ENCODE results near the gene ITGA1. TPM values are rescaled to one million over a fixed set of nuclear protein-coding genes. Genes with fewer than 3 reads are reported as not detected.
A peak's percentile ranks its signal among the peaks of the same experiment; 100 is the strongest.

Gene ITGA1
- total RNA-seq, 1 experiment from 2014 or later: 1.6 TPM

GRCh38 chr5:52997424-52997823 is 209.7 kb downstream of the ITGA1 start:
- ChIA-PET CTCF (interaction anchor here (0.7 kb wide), 1 partner anchor 38 kb away, joined by 3 read pairs; no protein-coding TSS in a partner anchor), POLR2A (interaction anchor here (0.6 kb wide), 1 partner anchor 32 kb away, joined by 3 read pairs; no protein-coding TSS in a partner anchor)
- BruUV-seq (replicated peaks): no TSS peak
- DNase-seq (ENCODE audit: low read depth, low spot score): no peak
- H3K4me1 ChIP-seq (ENCODE audit: control insufficient read depth, insufficient read depth, low read length): peaks cover 38% of the 10 kb centered on the region
- in situ Hi-C loops (cut with HindIII; ENCODE audit: low pct_unique_long_range_greater_than_20kb, low sequenced_read_pairs): no loop called here
- TF ChIP-seq SIN3A (IDR thresholded peaks at IDR 0.05; ENCODE audit: borderline replicate concordance, insufficient read depth, low read depth, low read length) (no peak), TCF7L2 (IDR thresholded peaks at IDR 0.05; ENCODE audit: low read depth, low read length) (no peak), REST (IDR thresholded peaks at IDR 0.05; ENCODE audit: insufficient read depth in 1 of 2, low read depth in 2 of 2, low read length in 1 of 2) (no peak), CTCF (IDR thresholded peaks at IDR 0.05) (no peak), POLR2AphosphoS5 (IDR thresholded peaks at IDR 0.05; ENCODE audit: low read depth, low read length) (no peak)
- no peaks in the 10 kb centered on the region for H3K27me3 ChIP-seq (ENCODE audit: control insufficient read depth, insufficient read depth, low read length)
- H3K36me3 ChIP-seq (ENCODE audit: control insufficient read depth, insufficient read depth, low read length): no peaks in the 10 kb centered on the region
- H3K27ac ChIP-seq (ENCODE audit: low read length): peak overlapping the region; percentile 67
- peak overlapping the region in 1 of 2 experiments; percentile 16; a peak in 1 of 4 replicates for H3K4me3 ChIP-seq (ENCODE audit: low read depth in 2 of 2, low read length in 2 of 2)
- ATAC-seq: peak; percentile 58; the same call in 1 of the 2 replicates
- intact Hi-C loops (cut with micrococcal nuclease; ENCODE audit: unreplicated experiment): no loop called here
- no peaks in the 10 kb centered on the region for H3K9me3 ChIP-seq (ENCODE audit: control insufficient read depth, insufficient read depth, low read depth, low read length)

- peak overlapping the region; percentile 45 for H3K27ac ChIP-seq (ENCODE audit: low read length)
- H3K4me3 ChIP-seq (ENCODE audit: low read depth in 2 of 2, low read length in 2 of 2): no peak overlapping the region
- in situ Hi-C loops (cut with HindIII; ENCODE audit: low pct_unique_long_range_greater_than_20kb, low sequenced_read_pairs) (no loop called here), intact Hi-C loops (cut with micrococcal nuclease; ENCODE audit: unreplicated experiment) (no loop called here)
- ChIA-PET CTCF (no interaction called here), POLR2A (no interaction called here)
- H3K36me3 ChIP-seq (ENCODE audit: control insufficient read depth, insufficient read depth, low read length): no peaks in the 10 kb centered on the region
- no TSS peak for BruUV-seq (replicated peaks)
- ATAC-seq: no peak
- H3K4me1 ChIP-seq (ENCODE audit: control insufficient read depth, insufficient read depth, low read length): peaks cover 29% of the 10 kb centered on the region
- no peaks in the 10 kb centered on the region for H3K27me3 ChIP-seq (ENCODE audit: control insufficient read depth, insufficient read depth, low read length)
- DNase-seq (ENCODE audit: low read depth, low spot score): no peak
- TF ChIP-seq CTCF (IDR thresholded peaks at IDR 0.05) (no peak), TCF7L2 (IDR thresholded peaks at IDR 0.05; ENCODE audit: low read depth, low read length) (no peak), REST (IDR thresholded peaks at IDR 0.05; ENCODE audit: insufficient read depth in 1 of 2, low read depth in 2 of 2, low read length in 1 of 2) (no peak)
- H3K9me3 ChIP-seq (ENCODE audit: control insufficient read depth, insufficient read depth, low read depth, low read length): no peaks in the 10 kb centered on the region
Measured at GRCh38 chr5:52998552-52999313, 211.0 kb downstream of the ITGA1 start.

Data from Panc1 (cell line).